Stimulated activated CD4-positive, alpha-beta T cell treated with anti-CD3 and anti-CD28 coated beads, TNF-alpha, amount 100 ng/mL, for 4 hours (primary cell): ENCODE data around the gene PRIM1.
A peak's percentile ranks its signal among the peaks of the same experiment; 100 is the strongest.
"Not testable (repeated sequence)": the region's sequence is repeated elsewhere in the genome, so short reads cannot be mapped to it uniquely, and the experiment has no call there.

Experiments used
- DNase-seq, 3 experiments: peaks; one replicate each; pipeline ENCODE4 v3.0.0-alpha.2; 2020; ENCODE audit warnings: low read depth in 3 of 3

Gene PRIM1

GRCh38 chr12:56751712-56752598 is at the start of gene PRIM1:
TSS of gene PRIM1 (minus strand) at chr12:56752323. CDS start at chr12:56752298, 25 bp downstream.
- DNase-seq, result peak; percentile 68 to 81 (median 77)

GRCh38 chr12:56800221-56800620 is 48.1 kb upstream of the PRIM1 start:
- DNase-seq, result no peak

- DNase-seq, result not testable (repeated sequence)
These were observed 47.2 kb upstream of the PRIM1 start for GRCh38 chr12:56799345-56799744.

- not testable (repeated sequence) for DNase-seq
These were observed 43.7 kb upstream of the PRIM1 start for GRCh38 chr12:56795791-56796190.

GRCh38 chr12:56795046-56795562 is 43.0 kb upstream of the PRIM1 start:
- DNase-seq, result not testable (repeated sequence)

GRCh38 chr12:56793124-56793523 is 41.0 kb upstream of the PRIM1 start:
- not testable (repeated sequence) for DNase-seq

- no peak for DNase-seq
These were observed 40.6 kb upstream of the PRIM1 start for GRCh38 chr12:56792678-56793077.

- DNase-seq, result not testable (repeated sequence)
These were observed 37.3 kb upstream of the PRIM1 start for GRCh38 chr12:56789429-56789828.

GRCh38 chr12:56787498-56787897 is 35.4 kb upstream of the PRIM1 start:
- no peak for DNase-seq

- DNase-seq, result no peak
These were observed 33.8 kb upstream of the PRIM1 start for GRCh38 chr12:56785874-56786273.

- DNase-seq, result no peak
These were observed 33.2 kb upstream of the PRIM1 start for GRCh38 chr12:56785141-56785865.

GRCh38 chr12:56781726-56782125 is 29.6 kb upstream of the PRIM1 start:
- DNase-seq, result no peak

GRCh38 chr12:56778756-56779155 is 26.6 kb upstream of the PRIM1 start:
- no peak for DNase-seq

GRCh38 chr12:56776654-56777053 is 24.5 kb upstream of the PRIM1 start:
- DNase-seq, result no peak

GRCh38 chr12:56775638-56776037 is 23.5 kb upstream of the PRIM1 start:
- DNase-seq, result no peak

GRCh38 chr12:56773113-56773512 is 21.0 kb upstream of the PRIM1 start:
- DNase-seq, result no peak

GRCh38 chr12:56772625-56773024 is 20.5 kb upstream of the PRIM1 start:
- DNase-seq, result no peak

GRCh38 chr12:56769868-56770267 is 17.7 kb upstream of the PRIM1 start:
- DNase-seq, result no peak

GRCh38 chr12:56768424-56768823 is 16.3 kb upstream of the PRIM1 start:
- no peak for DNase-seq

- DNase-seq, result no peak
These were observed 14.4 kb upstream of the PRIM1 start for GRCh38 chr12:56766535-56766934.

- no peak for DNase-seq
These were observed 11.9 kb upstream of the PRIM1 start for GRCh38 chr12:56763753-56764657.

GRCh38 chr12:56761812-56762211 is 9.7 kb upstream of the PRIM1 start:
- DNase-seq, result no peak
